ENCODE measurements around the gene DCTD.
"Not testable (repeated sequence)": the region's sequence is repeated elsewhere in the genome, so short reads cannot be mapped to it uniquely, and the experiment has no call there.

The DCTD gene

DNA sequence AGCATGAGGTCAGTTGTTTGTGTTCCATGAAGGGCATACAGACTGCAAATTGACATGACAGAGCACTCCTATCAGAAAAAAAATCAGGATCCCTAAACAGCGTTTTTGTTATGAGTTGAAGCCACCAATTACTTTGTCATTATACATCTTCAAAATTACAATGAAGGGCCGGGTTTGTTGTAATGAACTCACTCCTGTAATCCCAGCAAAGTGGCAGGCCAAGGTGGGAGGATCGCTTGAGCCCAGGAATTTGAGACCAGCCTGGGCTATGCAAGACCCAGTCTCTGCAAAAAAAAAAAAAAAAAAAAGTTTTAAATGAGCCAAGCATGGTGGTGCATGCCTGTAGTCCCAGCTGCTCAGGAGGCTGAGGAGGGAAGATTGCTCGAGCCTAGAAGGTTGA, 3.5 kb upstream of the DCTD start:
- DNase-seq = no peak

- peak; percentile 27 for DNase-seq
Measured at GRCh38 chr4:182918791-182919302, 1.7 kb upstream of the DCTD start.

GRCh38 chr4:182918044-182918607, 940 bp upstream of the DCTD start:
- no peak for DNase-seq

DNA sequence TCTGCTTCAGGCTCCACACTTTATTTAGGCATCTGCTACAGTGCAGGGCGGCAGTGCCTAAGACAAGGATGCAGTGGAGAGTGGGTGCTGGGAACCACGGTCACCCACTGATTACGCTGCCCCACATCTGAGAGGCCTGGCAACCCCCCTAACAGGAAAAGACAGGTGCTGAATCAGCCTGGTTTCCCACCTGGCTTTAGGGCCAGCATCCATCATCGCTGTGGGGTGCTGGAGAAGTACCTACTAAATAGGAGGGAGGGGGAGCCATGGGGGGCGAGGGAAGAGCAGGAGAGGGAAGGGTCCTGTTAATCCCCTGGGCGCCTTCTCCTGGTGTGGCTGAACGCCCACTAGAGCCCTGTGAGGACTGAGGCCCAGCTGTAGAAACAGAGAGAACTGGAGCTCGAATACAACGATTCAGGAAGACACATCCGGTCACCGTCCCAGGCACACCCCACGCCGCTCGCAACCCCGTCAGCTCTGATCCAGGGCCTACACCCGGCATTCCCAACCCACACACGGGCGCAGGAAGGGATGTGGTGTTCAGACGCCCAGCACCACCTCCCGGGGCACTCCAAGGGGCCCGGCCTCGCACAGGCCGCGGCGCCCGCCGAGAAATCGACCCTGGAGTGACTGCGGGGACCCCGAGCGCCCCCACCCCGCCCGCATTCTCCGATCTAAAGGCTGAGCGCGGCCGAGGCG, 554 bp downstream of the DCTD start:
- DNase-seq = peak; percentile 42

- DNase-seq = no peak
Measured at GRCh38 chr4:182914357-182914756, 2.8 kb downstream of the DCTD start.

GRCh38 chr4:182913621-182914020, 3.6 kb downstream of the DCTD start:
- no peak for DNase-seq

DNA sequence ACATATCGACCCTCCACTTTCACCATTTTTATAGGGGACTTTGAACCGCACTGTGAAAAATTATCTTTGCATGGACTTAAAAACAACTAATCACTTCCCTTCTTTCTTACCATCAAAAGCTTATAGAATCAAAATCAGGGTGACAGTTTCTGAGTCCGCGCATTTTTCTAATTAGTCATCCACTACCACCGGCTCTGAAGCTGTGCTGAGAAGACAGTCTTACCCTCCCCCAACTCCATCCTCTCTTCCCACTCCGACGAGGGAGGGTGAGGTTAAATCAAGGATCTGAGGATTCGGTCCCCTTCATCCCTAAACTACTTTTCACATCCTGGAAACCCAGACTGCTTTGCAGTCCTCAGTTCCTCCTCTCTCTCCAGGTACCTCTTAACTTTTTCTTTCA, 4.2 kb downstream of the DCTD start:
- DNase-seq = no peak

DNA sequence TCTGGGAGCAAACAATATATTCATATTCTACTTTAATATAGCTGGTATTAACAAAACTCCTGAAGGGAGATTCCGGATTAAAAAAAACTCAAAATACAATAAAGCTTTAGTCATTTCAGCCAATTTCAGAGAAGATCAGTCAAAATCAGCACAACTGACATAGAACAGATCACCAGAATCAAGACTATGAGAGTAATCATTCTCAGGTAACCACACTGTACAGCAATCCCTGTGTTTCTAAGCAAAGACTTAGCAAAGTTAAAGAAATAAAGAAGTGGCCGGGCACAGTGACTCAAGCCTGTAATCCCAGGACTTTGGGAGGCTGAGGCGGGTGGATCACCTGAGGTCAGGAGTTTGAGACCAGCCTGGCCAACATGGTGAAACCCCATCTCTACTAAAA, 9.1 kb downstream of the DCTD start:
- no peak for DNase-seq

GRCh38 chr4:182907396-182907795, 9.8 kb downstream of the DCTD start:
- DNase-seq = no peak

DNA sequence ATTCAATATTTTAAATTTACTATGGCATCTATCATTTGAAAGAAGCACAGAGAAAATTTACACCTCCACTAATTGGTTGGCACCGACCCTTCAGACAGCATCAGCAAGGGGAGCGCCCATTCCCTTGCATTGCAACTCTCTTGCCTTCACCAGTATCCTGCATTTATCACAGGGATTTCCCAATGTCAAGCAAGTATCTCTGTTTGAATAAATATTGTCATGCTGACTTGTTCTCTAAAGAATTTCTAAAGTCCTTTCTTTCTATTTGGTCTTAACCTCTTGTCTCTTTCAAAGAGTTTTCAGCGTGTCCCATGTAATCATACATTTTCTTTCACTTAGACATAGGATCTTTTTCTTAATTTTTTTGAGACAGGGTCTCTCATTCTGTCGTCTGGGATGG, 10.4 kb downstream of the DCTD start:
- DNase-seq = no peak

GRCh38 chr4:182905038-182905437, 12.1 kb downstream of the DCTD start:
- DNase-seq = no peak

- no peak for DNase-seq
Measured at GRCh38 chr4:182904211-182904761, 12.9 kb downstream of the DCTD start.

DNA sequence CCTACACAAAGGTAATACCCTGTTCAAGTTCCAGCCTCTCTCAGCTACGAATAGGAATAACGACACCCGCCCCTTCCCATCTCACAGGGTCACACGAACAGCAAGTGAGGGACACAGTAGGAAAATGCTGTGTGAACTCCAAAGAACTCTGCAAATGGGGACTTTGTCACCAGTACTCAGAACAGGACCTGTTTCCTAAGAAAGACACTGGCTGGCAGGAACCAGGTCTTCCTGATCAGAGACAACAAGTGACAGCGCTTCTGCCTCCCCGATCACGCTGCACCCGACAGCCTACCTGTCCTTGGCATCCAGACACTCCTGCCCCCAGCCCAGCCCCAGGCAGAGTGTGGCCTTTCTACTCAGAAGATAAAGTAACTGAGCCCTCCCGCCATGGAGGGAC, 14.2 kb downstream of the DCTD start:
- DNase-seq = no peak

DNA sequence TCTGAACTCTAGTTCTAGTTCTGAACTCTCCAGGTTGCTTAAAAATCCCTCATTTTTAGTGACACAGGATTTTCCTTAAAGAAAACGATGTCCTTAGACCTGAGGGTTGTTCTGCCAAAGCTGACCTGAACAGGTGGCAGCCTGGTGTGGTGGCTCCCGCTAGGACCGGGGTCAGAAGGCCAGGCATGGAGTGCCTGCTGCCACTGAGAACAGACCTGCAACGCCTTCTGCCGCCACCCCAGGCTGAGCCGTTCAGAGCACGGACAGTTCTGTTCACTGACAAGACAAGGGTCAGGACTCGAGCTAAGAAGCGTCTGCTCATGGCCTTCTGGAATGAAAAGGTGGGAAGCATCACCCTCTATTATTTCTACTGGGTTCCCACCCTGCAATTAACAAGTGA, 15.8 kb downstream of the DCTD start:
- no peak for DNase-seq

GRCh38 chr4:182900021-182900420, 17.2 kb downstream of the DCTD start:
- DNase-seq = not testable (repeated sequence)

DNA sequence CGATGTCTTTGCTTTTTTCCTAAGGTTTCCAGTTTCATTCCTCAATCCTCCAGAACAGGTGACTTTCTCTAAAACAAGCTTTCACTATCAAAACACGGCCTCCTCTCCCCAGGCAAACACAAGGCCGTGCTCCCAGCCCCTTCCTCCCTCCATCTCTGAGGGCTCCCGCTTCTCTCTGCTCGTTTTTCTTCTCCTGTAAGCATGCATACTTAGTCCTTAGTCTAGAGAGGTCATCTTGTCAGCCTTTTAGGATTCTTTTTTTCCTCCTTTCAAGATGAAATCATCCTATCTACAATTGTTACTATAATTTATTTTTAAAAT, 18.7 kb downstream of the DCTD start:
- DNase-seq = no peak

- DNase-seq = no peak
Measured at GRCh38 chr4:182897601-182898478, 19.3 kb downstream of the DCTD start.

- DNase-seq = no peak
Measured at GRCh38 chr4:182896421-182896820, 20.8 kb downstream of the DCTD start.

DNA sequence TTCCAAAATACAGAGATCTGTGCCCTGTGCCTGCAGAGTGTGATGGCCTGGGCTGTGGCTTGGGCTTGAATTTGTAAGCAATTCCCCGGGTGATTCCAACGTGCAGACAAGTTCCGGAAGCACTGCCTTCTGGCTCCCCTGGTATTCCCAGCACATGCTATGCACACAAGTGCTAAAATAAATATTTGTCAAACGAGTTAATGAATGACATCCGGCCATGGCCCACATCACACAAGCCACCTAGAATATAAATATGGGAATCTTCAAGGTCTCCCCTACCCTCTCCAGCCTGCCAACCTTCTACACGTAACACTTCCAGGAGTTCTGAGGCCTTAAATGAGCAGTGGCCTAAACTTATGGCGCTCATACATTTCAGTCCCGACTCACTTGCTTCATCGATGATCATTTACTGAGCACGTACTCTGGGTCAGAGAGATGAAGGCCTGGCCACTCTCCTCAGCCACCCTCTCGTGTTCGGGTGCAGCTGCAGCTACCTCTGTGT, 21.3 kb downstream of the DCTD start:
- DNase-seq = no peak

- DNase-seq = no peak
Measured at GRCh38 chr4:182894681-182895275, 22.4 kb downstream of the DCTD start.

DNA sequence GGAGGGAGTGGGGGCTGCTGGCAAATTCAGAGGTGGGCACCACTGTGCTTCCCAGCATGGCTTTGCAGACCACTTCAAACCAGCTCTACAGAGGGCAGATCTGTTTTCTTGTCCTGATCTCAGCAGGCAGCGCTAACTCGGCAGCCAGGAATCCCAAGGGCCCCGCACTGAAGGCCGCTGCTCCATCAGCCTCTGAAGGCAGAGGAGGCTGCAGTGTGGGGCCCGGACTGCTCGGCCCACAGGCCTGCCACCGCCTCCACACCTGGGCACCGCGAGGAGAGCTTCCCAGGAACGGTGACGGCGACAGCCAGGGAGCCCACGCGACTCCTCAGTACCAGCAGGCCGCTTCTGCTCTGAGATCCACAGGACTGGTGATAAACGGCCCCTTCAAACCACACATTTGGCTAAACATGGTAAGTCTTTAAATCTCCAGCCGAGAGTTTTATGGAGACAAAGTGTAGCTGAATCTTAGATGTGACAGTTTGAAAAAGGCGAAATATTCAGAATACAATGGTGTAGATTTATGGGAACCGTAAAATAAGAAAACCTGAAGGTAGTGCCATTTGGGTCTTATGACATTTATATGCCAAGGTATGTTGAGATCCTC, 23.6 kb downstream of the DCTD start:
- no peak for DNase-seq

- DNase-seq = no peak
Measured at GRCh38 chr4:182893047-182893446, 24.1 kb downstream of the DCTD start.

DNA sequence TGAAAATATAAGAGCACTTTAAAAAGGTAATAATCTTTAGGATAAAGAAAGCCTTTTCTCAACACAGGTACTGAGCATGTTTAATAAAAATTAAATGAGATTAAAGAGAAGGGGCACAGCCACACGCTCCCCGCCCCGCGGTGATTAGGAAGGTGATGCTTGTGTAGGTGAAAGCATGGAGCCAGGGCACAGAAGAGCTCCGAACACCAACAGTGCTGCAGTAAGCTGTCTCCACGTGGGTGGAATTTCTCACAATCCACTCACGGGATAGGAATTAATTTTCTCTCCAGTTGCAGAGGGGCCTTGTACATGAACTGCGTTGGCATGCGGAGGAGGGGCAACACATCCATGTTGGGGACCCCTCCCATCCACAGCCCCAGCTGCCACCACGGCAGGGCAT, 27.0 kb downstream of the DCTD start:
- no peak for DNase-seq

Measured in CD4-positive, alpha-beta T cell treated with Interleukin-6 for 4 hours (primary cell).